Tibial artery (tissue), 4 donors: Measurements from ENCODE around the gene WAC.
"Not testable (repeated sequence)": the region's sequence is repeated elsewhere in the genome, so short reads cannot be mapped to it uniquely, and the experiment has no call there.

Experiments used
- DNase-seq, 2 donors: peaks; one replicate each; pipeline ENCODE4 v3.0.0-alpha.2; 2019
- H3K27ac ChIP-seq, 2 donors: fragments of 200-600 bp; sonication (generic) in 1 of 2; 1 replicate in 1 of 2; 2 replicates in 1 of 2; pipeline ENCODE4 v1.5.1; 2018 to 2019; ENCODE audit warnings: mild to moderate bottlenecking in 1 of 2
- H3K27me3 ChIP-seq, 2 donors: fragments of 200-600 bp; sonication (generic) in 1 of 2; one replicate each; pipeline versions ENCODE4 v1.5.1 to v1.6.0; 2016 to 2019
- H3K36me3 ChIP-seq, 3 donors: fragments of 200-600 bp; sonication (generic) in 2 of 3; one replicate each; pipeline ENCODE4 v1.5.1; 2016 to 2019; ENCODE audit warnings: mild to moderate bottlenecking in 2 of 3
- H3K4me1 ChIP-seq, 4 donors: fragments of 200-600 bp; sonication (generic) in 2 of 4; 1 replicate in 3 of 4; 2 replicates in 1 of 4; pipeline ENCODE4 v1.5.1; 2016 to 2019
- H3K4me3 ChIP-seq, 2 donors: fragments of 200-600 bp; sonication (generic) in 1 of 2; 1 replicate in 1 of 2; 2 replicates in 1 of 2; pipeline ENCODE4 v1.5.1; 2018 to 2019; ENCODE audit warnings: mild to moderate bottlenecking in 2 of 2
- H3K9me3 ChIP-seq, 3 donors: fragments of 200-600 bp; sonication (generic) in 1 of 3; one replicate each; pipeline ENCODE4 v1.5.1; 2016 to 2019
- intact Hi-C: fragments of 100-400 bp; cut with DNase I; formaldehyde crosslinking; loops from one replicate; pipeline ENCODE4 v1.15.0; 2023; ENCODE audit warnings: low total_unique reads
- TF ChIP-seq, protein P1 (sequence below), 2 experiments: fragments of 200-600 bp in 1 of 2; fragments of 450-650 bp in 1 of 2; IDR thresholded peaks; one replicate each; pipeline ENCODE4 v1.5.1; 2017 to 2019; ENCODE audit warnings: antibody characterized with exemption in 2 of 2, mild to moderate bottlenecking in 1 of 2, moderate library complexity in 1 of 2

Gene WAC

GRCh38 chr10:28532337-28533185 is at the start of gene WAC:
Gene WAC (plus strand): TSS chr10:28533118. CDS start chr10:28533580, 462 bp downstream.
- Histone ChIP-seq H3K4me1 (peaks cover 0 to 52% (median 26%) of the 10 kb centered on the region in 4 donors), H3K27ac (peak within 1 kb of the TSS; percentile 96 to 99), H3K9me3 (no peaks in the 10 kb centered on the region), H3K27me3 (no peaks in the 10 kb centered on the region), H3K4me3 (peak within 1 kb of the TSS; percentile 93 to 100), H3K36me3 (peaks cover 23 to 28% (median 25%) of the 10 kb centered on the region in 3 donors)
- intact Hi-C loops = no loop called here
- TF ChIP-seq, protein P1, sequence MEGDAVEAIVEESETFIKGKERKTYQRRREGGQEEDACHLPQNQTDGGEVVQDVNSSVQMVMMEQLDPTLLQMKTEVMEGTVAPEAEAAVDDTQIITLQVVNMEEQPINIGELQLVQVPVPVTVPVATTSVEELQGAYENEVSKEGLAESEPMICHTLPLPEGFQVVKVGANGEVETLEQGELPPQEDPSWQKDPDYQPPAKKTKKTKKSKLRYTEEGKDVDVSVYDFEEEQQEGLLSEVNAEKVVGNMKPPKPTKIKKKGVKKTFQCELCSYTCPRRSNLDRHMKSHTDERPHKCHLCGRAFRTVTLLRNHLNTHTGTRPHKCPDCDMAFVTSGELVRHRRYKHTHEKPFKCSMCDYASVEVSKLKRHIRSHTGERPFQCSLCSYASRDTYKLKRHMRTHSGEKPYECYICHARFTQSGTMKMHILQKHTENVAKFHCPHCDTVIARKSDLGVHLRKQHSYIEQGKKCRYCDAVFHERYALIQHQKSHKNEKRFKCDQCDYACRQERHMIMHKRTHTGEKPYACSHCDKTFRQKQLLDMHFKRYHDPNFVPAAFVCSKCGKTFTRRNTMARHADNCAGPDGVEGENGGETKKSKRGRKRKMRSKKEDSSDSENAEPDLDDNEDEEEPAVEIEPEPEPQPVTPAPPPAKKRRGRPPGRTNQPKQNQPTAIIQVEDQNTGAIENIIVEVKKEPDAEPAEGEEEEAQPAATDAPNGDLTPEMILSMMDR (IDR thresholded peaks at IDR 0.05) = peak; percentile 16 to 49
- DNase-seq = peak; percentile 92 to 98

- Histone ChIP-seq H3K27ac (no peak overlapping the region), H3K4me1 (no peaks in the 10 kb centered on the region), H3K9me3 (no peaks in the 10 kb centered on the region), H3K36me3 (no peaks in the 10 kb centered on the region), H3K4me3 (no peak overlapping the region), H3K27me3 (peaks cover 0 to 3% of the 10 kb centered on the region in 2 donors)
- DNase-seq = no peak
- TF ChIP-seq, protein P1 (IDR thresholded peaks at IDR 0.05) = no peak
- intact Hi-C loops = no loop called here
Observed at GRCh38 chr10:28489206-28489605, 43.7 kb upstream of the WAC start.

DNA sequence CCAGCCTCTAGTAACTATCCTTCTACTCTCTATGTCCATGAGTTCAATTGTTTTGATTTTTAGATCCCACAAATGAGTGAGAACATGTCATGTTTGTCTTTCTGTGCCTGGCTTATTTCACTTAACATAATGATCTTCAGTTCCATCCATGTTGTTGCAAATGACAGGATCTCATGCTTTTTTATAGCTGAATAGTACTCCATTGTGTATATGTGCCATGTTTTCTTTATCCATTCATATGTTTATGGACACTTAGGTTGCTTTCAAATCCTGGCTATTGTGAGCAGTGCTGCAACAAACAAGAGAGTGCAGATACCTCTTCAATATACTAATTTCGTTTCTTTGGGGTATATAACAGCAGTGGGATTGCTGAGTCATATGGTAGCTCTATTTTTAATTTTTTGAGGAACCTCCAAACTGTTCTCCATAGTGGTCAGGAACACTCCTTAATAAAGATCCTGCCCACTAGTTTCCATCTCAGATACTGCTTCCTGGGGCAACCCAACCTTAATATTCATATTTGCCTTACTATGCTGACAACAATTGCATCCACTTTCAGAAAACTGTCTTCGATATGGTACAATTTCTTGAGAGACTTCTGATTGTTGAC is 42.6 kb upstream of the WAC start:
- intact Hi-C loops, H3K4me1 ChIP-seq, H3K4me3 ChIP-seq, H3K27ac ChIP-seq, H3K27me3 ChIP-seq, H3K9me3 ChIP-seq, H3K36me3 ChIP-seq, DNase-seq: not testable (repeated sequence)

- intact Hi-C loops = no loop called here
- H3K27me3 ChIP-seq = peaks cover 0 to 3% of the 10 kb centered on the region in 2 donors
- H3K36me3 ChIP-seq = no peaks in the 10 kb centered on the region
- no peak for DNase-seq
- H3K4me3 ChIP-seq = no peak overlapping the region
- no peaks in the 10 kb centered on the region for H3K9me3 ChIP-seq
- no peak overlapping the region for H3K27ac ChIP-seq
- TF ChIP-seq, protein P1 (IDR thresholded peaks at IDR 0.05) = no peak
- no peaks in the 10 kb centered on the region for H3K4me1 ChIP-seq
Observed at GRCh38 chr10:28492116-28492920, 40.6 kb upstream of the WAC start.

- TF ChIP-seq, protein P1 (IDR thresholded peaks at IDR 0.05) = no peak
- H3K27me3 ChIP-seq = peaks cover 0 to 3% of the 10 kb centered on the region in 2 donors
- intact Hi-C loops = no loop called here
- H3K36me3 ChIP-seq = no peaks in the 10 kb centered on the region
- H3K4me1 ChIP-seq = no peaks in the 10 kb centered on the region
- no peak for DNase-seq
- no peaks in the 10 kb centered on the region for H3K9me3 ChIP-seq
- H3K27ac ChIP-seq = no peak overlapping the region
- no peak overlapping the region for H3K4me3 ChIP-seq
Observed at GRCh38 chr10:28494420-28494819, 38.5 kb upstream of the WAC start.
